Panc1 (cell line): Measurements from ENCODE around the gene ZBTB22.

Experiments used
- POLR2AphosphoS5 ChIP-seq: IDR thresholded peaks from 2 replicates; pipeline ENCODE4 v1.6.1; 2012; ENCODE audit warnings: mild to moderate bottlenecking, low read depth, low read length, moderate library complexity
- SIN3A ChIP-seq: IDR thresholded peaks from 2 replicates; pipeline ENCODE4 v1.6.1; 2012; ENCODE audit warnings: low read depth, mild to moderate bottlenecking, low read length, moderate library complexity, borderline replicate concordance; ENCODE audit not compliant: insufficient read depth
- TF ChIP-seq, protein P1 (sequence below): fragments of 450-650 bp; IDR thresholded peaks from 2 replicates; pipeline ENCODE4 v1.5.1; 2017; ENCODE audit warnings: mild to moderate bottlenecking
- TF ChIP-seq, protein P2 (sequence below), 2 experiments: IDR thresholded peaks; 2 replicates each; pipeline ENCODE4 v1.6.1; 2011 to 2012; ENCODE audit warnings: low read depth in 2 of 2, control low read depth in 1 of 2, low read length in 1 of 2, mild to moderate bottlenecking in 1 of 2, moderate library complexity in 1 of 2; ENCODE audit not compliant: insufficient read depth in 1 of 2

DNA sequence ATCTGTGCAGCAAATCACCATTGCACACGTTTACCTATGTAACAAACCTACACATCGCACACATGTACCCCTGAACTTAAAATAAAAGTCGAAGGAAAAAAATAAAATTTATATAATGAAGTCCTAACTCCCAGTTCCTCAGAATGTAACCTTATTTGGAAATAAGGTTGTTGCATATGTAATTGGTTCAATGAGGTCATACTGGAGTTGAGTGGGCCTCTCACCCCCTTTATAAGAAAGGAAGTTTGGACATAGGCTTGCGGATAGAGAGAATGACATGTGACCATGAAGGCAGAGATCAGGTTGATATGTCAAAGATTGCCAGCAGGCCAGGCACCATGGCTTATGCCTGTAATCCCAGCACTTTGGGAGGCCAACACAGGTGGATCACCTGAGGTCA, 16.1 kb upstream of the ZBTB22 start:
- TF ChIP-seq, protein P1, sequence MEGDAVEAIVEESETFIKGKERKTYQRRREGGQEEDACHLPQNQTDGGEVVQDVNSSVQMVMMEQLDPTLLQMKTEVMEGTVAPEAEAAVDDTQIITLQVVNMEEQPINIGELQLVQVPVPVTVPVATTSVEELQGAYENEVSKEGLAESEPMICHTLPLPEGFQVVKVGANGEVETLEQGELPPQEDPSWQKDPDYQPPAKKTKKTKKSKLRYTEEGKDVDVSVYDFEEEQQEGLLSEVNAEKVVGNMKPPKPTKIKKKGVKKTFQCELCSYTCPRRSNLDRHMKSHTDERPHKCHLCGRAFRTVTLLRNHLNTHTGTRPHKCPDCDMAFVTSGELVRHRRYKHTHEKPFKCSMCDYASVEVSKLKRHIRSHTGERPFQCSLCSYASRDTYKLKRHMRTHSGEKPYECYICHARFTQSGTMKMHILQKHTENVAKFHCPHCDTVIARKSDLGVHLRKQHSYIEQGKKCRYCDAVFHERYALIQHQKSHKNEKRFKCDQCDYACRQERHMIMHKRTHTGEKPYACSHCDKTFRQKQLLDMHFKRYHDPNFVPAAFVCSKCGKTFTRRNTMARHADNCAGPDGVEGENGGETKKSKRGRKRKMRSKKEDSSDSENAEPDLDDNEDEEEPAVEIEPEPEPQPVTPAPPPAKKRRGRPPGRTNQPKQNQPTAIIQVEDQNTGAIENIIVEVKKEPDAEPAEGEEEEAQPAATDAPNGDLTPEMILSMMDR, result no peak
- no peak for TF ChIP-seq POLR2AphosphoS5
- TF ChIP-seq, protein P2, sequence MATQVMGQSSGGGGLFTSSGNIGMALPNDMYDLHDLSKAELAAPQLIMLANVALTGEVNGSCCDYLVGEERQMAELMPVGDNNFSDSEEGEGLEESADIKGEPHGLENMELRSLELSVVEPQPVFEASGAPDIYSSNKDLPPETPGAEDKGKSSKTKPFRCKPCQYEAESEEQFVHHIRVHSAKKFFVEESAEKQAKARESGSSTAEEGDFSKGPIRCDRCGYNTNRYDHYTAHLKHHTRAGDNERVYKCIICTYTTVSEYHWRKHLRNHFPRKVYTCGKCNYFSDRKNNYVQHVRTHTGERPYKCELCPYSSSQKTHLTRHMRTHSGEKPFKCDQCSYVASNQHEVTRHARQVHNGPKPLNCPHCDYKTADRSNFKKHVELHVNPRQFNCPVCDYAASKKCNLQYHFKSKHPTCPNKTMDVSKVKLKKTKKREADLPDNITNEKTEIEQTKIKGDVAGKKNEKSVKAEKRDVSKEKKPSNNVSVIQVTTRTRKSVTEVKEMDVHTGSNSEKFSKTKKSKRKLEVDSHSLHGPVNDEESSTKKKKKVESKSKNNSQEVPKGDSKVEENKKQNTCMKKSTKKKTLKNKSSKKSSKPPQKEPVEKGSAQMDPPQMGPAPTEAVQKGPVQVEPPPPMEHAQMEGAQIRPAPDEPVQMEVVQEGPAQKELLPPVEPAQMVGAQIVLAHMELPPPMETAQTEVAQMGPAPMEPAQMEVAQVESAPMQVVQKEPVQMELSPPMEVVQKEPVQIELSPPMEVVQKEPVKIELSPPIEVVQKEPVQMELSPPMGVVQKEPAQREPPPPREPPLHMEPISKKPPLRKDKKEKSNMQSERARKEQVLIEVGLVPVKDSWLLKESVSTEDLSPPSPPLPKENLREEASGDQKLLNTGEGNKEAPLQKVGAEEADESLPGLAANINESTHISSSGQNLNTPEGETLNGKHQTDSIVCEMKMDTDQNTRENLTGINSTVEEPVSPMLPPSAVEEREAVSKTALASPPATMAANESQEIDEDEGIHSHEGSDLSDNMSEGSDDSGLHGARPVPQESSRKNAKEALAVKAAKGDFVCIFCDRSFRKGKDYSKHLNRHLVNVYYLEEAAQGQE (IDR thresholded peaks at IDR 0.05; ENCODE audit: insufficient read depth in 1 of 2, low read depth in 2 of 2, low read length in 1 of 2), result no peak
- no peak for TF ChIP-seq SIN3A
